Heart left ventricle (tissue), 13 donors: Measurements from ENCODE around the gene SCARB1.

Source experiments
- POLR2A ChIP-seq, 2 donors: fragments of 450-650 bp; IDR thresholded peaks; one replicate each; pipeline ENCODE4 v1.6.1; 2017; ENCODE audit warnings: antibody characterized with exemption in 2 of 2, mild to moderate bottlenecking in 2 of 2, moderate library complexity in 2 of 2
- TF ChIP-seq, protein P1 (sequence below), 12 donors: fragments of 200-600 bp; sonication (generic) in 4 of 12; IDR thresholded peaks; one replicate each; pipeline versions ENCODE4 v1.5.0 to v1.8.0; 2018 to 2022; ENCODE audit warnings: antibody characterized with exemption in 12 of 12, mild to moderate bottlenecking in 5 of 12
- donor health status: ischemic (EF 13 %, LVEDD 7.1; RV severe dilation, severe dysfunction).
- donor health status: DM: no; HTN: yes; CAD: no.
- donor health status: DM: no; HTN: no; CAD: no.
- donor health status: ischemic (EF 25% LVEDD 6.9; RV normal size, moderate dysfunction).
- donor health status: ischemic (EF 25% LVEDD 5.7; RV mildly dilated, moderate dysfunction).
- donor health status: ischemic (EF 35%, LVEDD 5.7; RV mildly dilated, moderate dysfunction).
- donor health status: nonischemic (EF 11% LVEDD 7.7; RV severe dilation, severe dysfunction).
- donor health status: DM: yes; HTN: yes; CAD: no.
- donor health status: PGD.
- donor health status: ischemic (EF 29% LVEDD 5.4; RV normal size, mild dysfunction).
- donor health status: nonischemic (EF 23%, LVEDD 6.1; RV moderate dilation, normal function).

DNA sequence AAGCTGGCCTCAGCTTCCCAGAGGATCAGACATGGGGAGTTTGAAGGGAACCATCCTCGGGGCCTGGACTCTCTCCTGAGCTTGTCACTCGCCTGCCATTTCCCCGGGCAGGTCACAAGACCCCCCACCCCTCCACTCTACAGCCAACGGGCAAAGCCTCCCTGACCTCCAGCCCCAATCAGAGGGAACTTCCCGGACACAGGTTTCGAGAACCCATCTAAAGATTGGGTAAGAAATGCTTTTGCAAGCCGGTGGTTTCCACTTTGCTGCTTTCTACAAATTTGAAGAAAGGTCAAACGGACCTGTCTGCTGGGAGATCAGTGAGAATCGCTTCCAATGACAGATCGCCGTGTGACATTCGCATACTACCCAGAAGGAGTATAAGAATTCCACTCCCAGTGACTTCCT, 89.6 kb downstream of the SCARB1 start:
- no peak for TF ChIP-seq POLR2A (IDR thresholded peaks at IDR 0.05)
- TF ChIP-seq, protein P1, sequence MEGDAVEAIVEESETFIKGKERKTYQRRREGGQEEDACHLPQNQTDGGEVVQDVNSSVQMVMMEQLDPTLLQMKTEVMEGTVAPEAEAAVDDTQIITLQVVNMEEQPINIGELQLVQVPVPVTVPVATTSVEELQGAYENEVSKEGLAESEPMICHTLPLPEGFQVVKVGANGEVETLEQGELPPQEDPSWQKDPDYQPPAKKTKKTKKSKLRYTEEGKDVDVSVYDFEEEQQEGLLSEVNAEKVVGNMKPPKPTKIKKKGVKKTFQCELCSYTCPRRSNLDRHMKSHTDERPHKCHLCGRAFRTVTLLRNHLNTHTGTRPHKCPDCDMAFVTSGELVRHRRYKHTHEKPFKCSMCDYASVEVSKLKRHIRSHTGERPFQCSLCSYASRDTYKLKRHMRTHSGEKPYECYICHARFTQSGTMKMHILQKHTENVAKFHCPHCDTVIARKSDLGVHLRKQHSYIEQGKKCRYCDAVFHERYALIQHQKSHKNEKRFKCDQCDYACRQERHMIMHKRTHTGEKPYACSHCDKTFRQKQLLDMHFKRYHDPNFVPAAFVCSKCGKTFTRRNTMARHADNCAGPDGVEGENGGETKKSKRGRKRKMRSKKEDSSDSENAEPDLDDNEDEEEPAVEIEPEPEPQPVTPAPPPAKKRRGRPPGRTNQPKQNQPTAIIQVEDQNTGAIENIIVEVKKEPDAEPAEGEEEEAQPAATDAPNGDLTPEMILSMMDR (IDR thresholded peaks at IDR 0.05) = no peak
